HG02678 (cell line): ENCODE measurements around the gene TFF1.

ENCODE experiments used
- ATAC-seq: cut with Tn5 transposase; IDR thresholded peaks from one replicate; pipeline ENCODE4 v1.9.1; 2021; ENCODE audit warnings: mild to moderate bottlenecking, moderate library complexity; ENCODE audit not compliant: unreplicated experiment

Gene TFF1

GRCh38 chr21:42346866-42347600, 19.3 kb downstream of the TFF1 start:
- ATAC-seq: no peak

GRCh38 chr21:42346441-42346840, 19.9 kb downstream of the TFF1 start:
- ATAC-seq: no peak

GRCh38 chr21:42344631-42345030, 21.7 kb downstream of the TFF1 start:
- ATAC-seq: no peak

- ATAC-seq: no peak
These were observed 22.3 kb downstream of the TFF1 start for GRCh38 chr21:42343963-42344510.

- no peak for ATAC-seq
These were observed 22.8 kb downstream of the TFF1 start for GRCh38 chr21:42343556-42343955.

GRCh38 chr21:42343101-42343500, 23.2 kb downstream of the TFF1 start:
- ATAC-seq: no peak

- no peak for ATAC-seq
These were observed 24.4 kb downstream of the TFF1 start for GRCh38 chr21:42341776-42342542.

GRCh38 chr21:42340187-42341050, 25.9 kb downstream of the TFF1 start:
- ATAC-seq: no peak

GRCh38 chr21:42338729-42339715, 27.3 kb downstream of the TFF1 start:
- ATAC-seq: no peak

GRCh38 chr21:42337830-42338728, 28.3 kb downstream of the TFF1 start:
- ATAC-seq: no peak

- ATAC-seq: no peak
These were observed 29.1 kb downstream of the TFF1 start for GRCh38 chr21:42337276-42337675.

GRCh38 chr21:42336054-42336453, 30.3 kb downstream of the TFF1 start:
- no peak for ATAC-seq

GRCh38 chr21:42332557-42333317, 33.6 kb downstream of the TFF1 start:
- no peak for ATAC-seq

- no peak for ATAC-seq
These were observed 34.7 kb downstream of the TFF1 start for GRCh38 chr21:42331660-42332059.

GRCh38 chr21:42330380-42331371, 35.7 kb downstream of the TFF1 start:
- ATAC-seq: no peak

- no peak for ATAC-seq
These were observed 41.4 kb downstream of the TFF1 start for GRCh38 chr21:42324896-42325295.

GRCh38 chr21:42321845-42322244, 44.5 kb downstream of the TFF1 start:
- ATAC-seq: no peak
